ENCODE data around the gene HTR7. TPM values are rescaled to one million over a fixed set of nuclear protein-coding genes. Genes with fewer than 3 reads are reported as not detected.

HTR7 gene
- total RNA-seq, 5 donors from 2014 or later (not counting 1 experiment from before 2014, with no cell fraction given) = 0.07 TPM; not detected in 4

DNA sequence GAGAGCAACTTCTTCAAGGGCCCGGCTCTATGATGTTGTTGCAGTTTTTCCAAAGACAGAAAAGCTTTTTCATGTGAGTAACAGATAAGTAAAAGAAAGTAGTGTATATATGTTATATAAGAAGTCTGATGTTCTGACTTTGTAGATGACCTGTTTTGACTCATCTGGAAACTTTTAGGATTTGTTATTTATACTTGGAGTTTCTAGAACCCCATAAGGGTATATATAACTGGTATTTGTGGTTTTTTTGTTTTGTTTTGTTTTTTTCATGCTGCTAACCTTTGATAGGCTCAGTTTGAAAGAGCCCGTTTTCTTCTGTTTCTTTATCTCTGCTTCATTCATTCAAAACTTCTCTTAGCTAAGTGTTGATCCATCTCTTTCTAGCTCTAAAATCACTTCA lies 21.2 kb upstream of the HTR7 start:
- Histone ChIP-seq H3K27ac (ENCODE audit: low read length) (no peak overlapping the region), H3K4me1 (ENCODE audit: control insufficient read depth in 1 of 2, extremely low read depth in 1 of 2, insufficient read depth in 2 of 2, low read length in 2 of 2) (no peaks in the 10 kb centered on the region), H3K36me3 (ENCODE audit: control insufficient read depth in 2 of 2, extremely low read depth in 1 of 2, insufficient read depth in 1 of 2, low read length in 1 of 2) (peaks cover 0 to 57% of the 10 kb centered on the region in 2 donors), H3K27me3 (replicated peaks in 1 of 2; ENCODE audit: control insufficient read depth in 2 of 2, extremely low read depth in 1 of 2, insufficient read depth in 2 of 2, low read length in 1 of 2) (no peaks in the 10 kb centered on the region), H3K4me3 (ENCODE audit: control insufficient read depth in 1 of 2, extremely low read depth in 1 of 2, low read length in 1 of 2) (no peak overlapping the region), H3K9me3 (no peaks in the 10 kb centered on the region)
- Mint-ChIP-seq H3K27me3 (no peaks in the 10 kb centered on the region), H3K36me3 (peaks cover 45% of the 10 kb centered on the region), H3K4me1 (peaks cover 5 to 14% (median 9%) of the 10 kb centered on the region in 3 donors), H3K9me3 (no peaks in the 10 kb centered on the region), H3K27ac (no peak overlapping the region), H3K4me3 (no peak overlapping the region)
- ChIA-PET POLR2A (interaction anchor here in 1 of 2 donors (0.7 kb wide), 1 partner anchor 107 kb away, joined by 4 read pairs; no protein-coding TSS in a partner anchor), CTCF (interaction anchor here (0.6 to 2.2 kb wide), 14 partner anchors 7 to 1659 kb away, joined by 3 to 21 read pairs (median 4); partner anchors contain the start of gene RPP30 (in 1 of the 2))
- no peak for DNase-seq
- no CpG with 5 or more reads among the region's 2 CpGs for WGBS (ENCODE audit: insufficient coverage)
- ATAC-seq (replicated peaks in 1 of 4) = no peak

DNA sequence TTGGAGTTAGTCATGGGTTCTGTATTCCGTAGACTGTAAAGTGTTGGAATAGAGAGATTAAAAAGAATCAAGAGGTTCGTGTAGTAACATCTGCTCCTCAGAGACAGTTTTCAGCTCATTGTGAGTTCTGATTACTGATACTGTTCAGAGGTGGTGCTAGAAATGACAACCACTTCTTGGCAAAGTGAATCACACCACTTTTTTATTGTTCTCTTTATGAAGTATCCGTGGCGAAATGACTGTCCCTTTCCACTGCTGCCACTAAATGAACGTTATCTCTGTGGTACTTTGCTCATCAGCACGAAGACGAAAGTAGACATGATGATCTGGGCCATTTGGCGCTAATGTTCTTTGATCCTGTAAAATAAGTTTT lies 14.8 kb upstream of the HTR7 start:
- H3K4me3 Mint-ChIP-seq = peak overlapping the region; percentile 97 to 99 (median 99)
- peaks cover 39 to 45% (median 40%) of the 10 kb centered on the region in 3 donors for H3K4me1 Mint-ChIP-seq
- peak overlapping the region in 1 of 2 donors; percentile 91 for H3K27ac Mint-ChIP-seq
- WGBS (ENCODE audit: insufficient coverage) = 23% methylated on average over 6 of the region's 8 CpGs
- ATAC-seq (replicated peaks in 1 of 4) (no peak), DNase-seq (no peak)
- peaks cover 15% of the 10 kb centered on the region for H3K36me3 Mint-ChIP-seq
- peaks cover 0 to 5% (median 0%) of the 10 kb centered on the region in 3 donors for H3K9me3 Mint-ChIP-seq
- H3K27me3 ChIP-seq (replicated peaks in 1 of 2; ENCODE audit: control insufficient read depth in 2 of 2, extremely low read depth in 1 of 2, insufficient read depth in 2 of 2, low read length in 1 of 2) = peaks cover 2 to 4% of the 10 kb centered on the region in 2 experiments
- peaks cover 18 to 26% of the 10 kb centered on the region in 2 donors for H3K27me3 Mint-ChIP-seq
- peaks cover 3% of the 10 kb centered on the region for H3K9me3 ChIP-seq
- H3K4me1 ChIP-seq (ENCODE audit: control insufficient read depth in 1 of 2, extremely low read depth in 1 of 2, insufficient read depth in 2 of 2, low read length in 2 of 2) = peaks cover 12 to 16% of the 10 kb centered on the region in 2 experiments
- H3K27ac ChIP-seq (ENCODE audit: low read length) = no peak overlapping the region
- CTCF ChIA-PET = interaction anchor here (1.1 to 1.7 kb wide), 4 partner anchors 10 to 39 kb away, joined by 3 to 6 read pairs (median 4); partner anchors contain the start of gene HTR7 (in 1 of the 2)
- peaks cover 0 to 18% of the 10 kb centered on the region in 2 donors for H3K36me3 ChIP-seq (ENCODE audit: control insufficient read depth in 2 of 2, extremely low read depth in 1 of 2, insufficient read depth in 1 of 2, low read length in 1 of 2)
- peak overlapping the region; percentile 71 to 95 for H3K4me3 ChIP-seq (ENCODE audit: control insufficient read depth in 1 of 2, extremely low read depth in 1 of 2, low read length in 1 of 2)
- POLR2A ChIA-PET = interaction anchor here (0.6 to 0.8 kb wide), 3 partner anchors 162 to 1571 kb away, joined by 3 to 8 read pairs (median 3); no protein-coding TSS in a partner anchor

DNA sequence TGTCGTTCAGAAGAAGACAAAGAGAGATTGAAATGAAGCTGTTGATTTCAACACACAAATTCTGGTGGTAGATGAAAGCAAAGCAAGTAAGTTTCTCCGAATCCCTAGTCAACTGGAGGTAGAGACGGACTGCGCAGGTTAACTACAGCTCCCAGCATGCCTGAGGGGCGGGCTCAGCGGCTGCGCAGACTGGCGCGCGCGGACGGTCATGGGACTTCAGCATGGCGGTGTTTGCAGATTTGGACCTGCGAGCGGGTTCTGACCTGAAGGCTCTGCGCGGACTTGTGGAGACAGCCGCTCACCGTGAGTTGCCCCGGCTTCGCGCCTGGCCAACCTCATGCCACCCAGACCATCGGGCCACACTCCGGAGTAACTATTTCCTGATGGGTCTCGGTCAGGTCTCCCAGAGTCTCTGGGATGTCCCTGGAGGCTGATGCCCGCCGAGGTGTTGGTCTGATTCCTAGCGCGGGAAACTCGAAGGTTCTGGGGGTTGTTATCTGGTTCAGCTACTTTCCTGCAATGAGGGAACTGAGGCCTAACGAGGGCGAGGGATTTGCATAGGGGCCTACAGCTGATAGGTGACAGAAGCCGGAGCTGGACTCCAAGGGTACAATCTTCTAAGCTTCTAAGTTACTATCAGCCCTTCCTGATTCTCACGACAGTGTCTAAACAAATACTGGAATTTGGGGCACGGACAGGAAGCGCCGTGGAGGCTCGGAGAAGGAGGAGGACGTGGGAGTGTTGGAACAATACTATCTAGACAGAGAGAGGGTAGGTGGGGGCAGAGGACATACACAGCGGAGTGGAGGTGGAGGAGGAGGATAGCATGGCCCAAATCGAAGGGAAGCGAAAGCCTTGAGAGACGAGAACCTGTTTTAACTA lies 14.2 kb upstream of the HTR7 start, which contains the start of gene RPP30:
Gene RPP30 (plus strand): TSS at position 209 of the 882 bp plus-strand sequence. CDS start 13 bp downstream, at position 222.
- ATAC-seq (replicated peaks in 1 of 4) = peak; percentile 99 to 100 (median 99)
- H3K27ac ChIP-seq (ENCODE audit: low read length) = peak within 1 kb of the TSS; percentile 54
- Mint-ChIP-seq H3K4me3 (peak within 1 kb of the TSS; percentile 97 to 99 (median 99)), H3K27me3 (peaks cover 23 to 32% of the 10 kb centered on the region in 2 donors), H3K9me3 (peaks cover 0 to 5% (median 0%) of the 10 kb centered on the region in 3 donors), H3K4me1 (peaks cover 39 to 45% (median 40%) of the 10 kb centered on the region in 3 donors), H3K27ac (peak within 1 kb of the TSS; percentile 73 to 91), H3K36me3 (peaks cover 10% of the 10 kb centered on the region)
- peak; percentile 58 to 85 (median 75) for DNase-seq
- H3K4me3 ChIP-seq (ENCODE audit: control insufficient read depth in 1 of 2, extremely low read depth in 1 of 2, low read length in 1 of 2) = peak within 1 kb of the TSS; percentile 71 to 95
- peaks cover 3% of the 10 kb centered on the region for H3K9me3 ChIP-seq
- CTCF ChIA-PET = interaction anchor here (0.7 to 1.7 kb wide), 11 partner anchors 8 to 40 kb away, joined by 3 to 7 read pairs (median 4); partner anchors contain the start of gene HTR7 (in 2 of the 2)
- H3K36me3 ChIP-seq (ENCODE audit: control insufficient read depth in 2 of 2, extremely low read depth in 1 of 2, insufficient read depth in 1 of 2, low read length in 1 of 2) = peaks cover 0 to 13% of the 10 kb centered on the region in 2 donors
- H3K27me3 ChIP-seq (replicated peaks in 1 of 2; ENCODE audit: control insufficient read depth in 2 of 2, extremely low read depth in 1 of 2, insufficient read depth in 2 of 2, low read length in 1 of 2) = peaks cover 2 to 4% of the 10 kb centered on the region in 2 experiments
- peaks cover 12 to 16% of the 10 kb centered on the region in 2 experiments for H3K4me1 ChIP-seq (ENCODE audit: control insufficient read depth in 1 of 2, extremely low read depth in 1 of 2, insufficient read depth in 2 of 2, low read length in 2 of 2)
- under 1% methylated on average over 36 of the region's 43 CpGs for WGBS (ENCODE audit: insufficient coverage)
- POLR2A ChIA-PET = interaction anchor here in 1 of 2 donors (0.5 to 0.8 kb wide), 3 partner anchors 162 to 1580 kb away, joined by 3 to 10 read pairs (median 3); no protein-coding TSS in a partner anchor

DNA sequence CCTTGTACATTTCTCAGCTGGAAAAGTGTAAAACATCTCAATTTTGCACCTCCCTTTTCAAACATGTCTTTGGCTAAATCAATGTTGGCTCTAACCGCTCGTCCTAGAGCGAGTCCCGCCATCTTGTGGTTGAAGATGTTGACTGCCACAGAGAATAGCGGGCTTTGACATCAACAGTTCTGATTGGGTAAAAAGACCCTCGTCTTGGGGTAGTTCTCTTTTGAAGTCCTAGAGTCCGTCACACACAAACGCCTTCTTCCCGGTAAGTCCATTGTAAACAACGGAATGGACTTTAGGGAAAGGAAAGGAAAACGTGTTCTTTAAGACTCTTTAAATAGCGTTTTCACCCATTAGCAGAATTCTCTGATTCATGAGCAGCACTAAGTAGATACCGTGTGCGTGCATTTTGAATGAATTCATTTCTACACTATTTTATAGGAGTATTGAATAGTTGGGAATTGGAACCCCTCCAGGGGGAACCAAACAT lies 13.5 kb upstream of the HTR7 start:
- Histone ChIP-seq H3K27ac (ENCODE audit: low read length) (peak overlapping the region; percentile 54), H3K4me3 (ENCODE audit: control insufficient read depth in 1 of 2, extremely low read depth in 1 of 2, low read length in 1 of 2) (peak overlapping the region; percentile 71 to 95), H3K36me3 (ENCODE audit: control insufficient read depth in 2 of 2, extremely low read depth in 1 of 2, insufficient read depth in 1 of 2, low read length in 1 of 2) (peaks cover 0 to 6% of the 10 kb centered on the region in 2 donors), H3K9me3 (peaks cover 3% of the 10 kb centered on the region), H3K27me3 (replicated peaks in 1 of 2; ENCODE audit: control insufficient read depth in 2 of 2, extremely low read depth in 1 of 2, insufficient read depth in 2 of 2, low read length in 1 of 2) (peaks cover 2 to 4% of the 10 kb centered on the region in 2 experiments), H3K4me1 (ENCODE audit: control insufficient read depth in 1 of 2, extremely low read depth in 1 of 2, insufficient read depth in 2 of 2, low read length in 2 of 2) (peaks cover 12 to 16% of the 10 kb centered on the region in 2 experiments)
- Mint-ChIP-seq H3K36me3 (peaks cover 5% of the 10 kb centered on the region), H3K27ac (peak overlapping the region; percentile 73 to 91), H3K27me3 (peaks cover 23 to 38% of the 10 kb centered on the region in 2 donors), H3K4me3 (peak overlapping the region; percentile 97 to 99 (median 99)), H3K4me1 (peaks cover 39 to 45% (median 40%) of the 10 kb centered on the region in 3 donors), H3K9me3 (peaks cover 0 to 5% (median 0%) of the 10 kb centered on the region in 3 donors)
- CTCF ChIA-PET = interaction anchor here (0.7 to 1.7 kb wide), 10 partner anchors 8 to 40 kb away, joined by 3 to 7 read pairs (median 4); partner anchors contain the start of gene HTR7 (in 2 of the 2)
- POLR2A ChIA-PET = interaction anchor here in 1 of 2 donors (0.7 kb wide), 1 partner anchor 1581 kb away, joined by 3 read pairs; no protein-coding TSS in a partner anchor
- DNase-seq (peak in 23 of 35 experiments; percentile 4 to 63 (median 20)), ATAC-seq (replicated peaks in 1 of 4) (peak; percentile 58 to 64 (median 58))
- 0% methylated on average over 5 of the region's 14 CpGs for WGBS (ENCODE audit: insufficient coverage)

DNA sequence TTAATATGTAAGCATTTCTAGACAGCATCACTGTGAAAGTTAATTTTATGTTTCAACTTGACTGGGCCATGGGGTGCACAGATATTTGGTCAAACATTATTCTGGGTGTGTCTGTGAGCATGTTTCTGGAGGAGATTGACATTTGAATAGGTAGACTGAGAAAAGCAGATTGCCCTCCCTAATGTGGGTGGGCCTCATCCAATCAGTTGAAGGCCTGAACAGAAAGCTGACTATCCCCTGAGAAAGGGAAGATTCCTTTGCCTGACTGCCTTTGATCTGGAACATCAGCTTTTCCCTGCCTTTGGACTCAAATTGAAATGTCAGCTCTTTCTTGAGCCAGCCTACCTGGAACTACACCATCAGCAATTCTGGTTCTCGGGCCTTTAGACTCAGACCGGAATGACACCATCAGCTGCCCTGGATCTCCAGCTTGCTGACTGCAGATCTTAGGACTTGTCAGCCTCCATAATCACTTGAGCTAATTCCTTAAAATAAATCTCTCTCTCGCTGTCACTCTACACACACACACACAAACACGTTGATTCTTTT lies 8.3 kb upstream of the HTR7 start:
- H3K27ac Mint-ChIP-seq = no peak overlapping the region
- no peak overlapping the region for H3K4me3 Mint-ChIP-seq
- Histone ChIP-seq H3K4me3 (ENCODE audit: control insufficient read depth in 1 of 2, extremely low read depth in 1 of 2, low read length in 1 of 2) (no peak overlapping the region), H3K9me3 (peaks cover 3% of the 10 kb centered on the region), H3K27ac (ENCODE audit: low read length) (no peak overlapping the region), H3K36me3 (ENCODE audit: control insufficient read depth in 2 of 2, extremely low read depth in 1 of 2, insufficient read depth in 1 of 2, low read length in 1 of 2) (no peaks in the 10 kb centered on the region), H3K27me3 (replicated peaks in 1 of 2; ENCODE audit: control insufficient read depth in 2 of 2, extremely low read depth in 1 of 2, insufficient read depth in 2 of 2, low read length in 1 of 2) (peaks cover 5 to 11% of the 10 kb centered on the region in 2 experiments), H3K4me1 (ENCODE audit: control insufficient read depth in 1 of 2, extremely low read depth in 1 of 2, insufficient read depth in 2 of 2, low read length in 2 of 2) (peaks cover under 1 to 1% of the 10 kb centered on the region in 2 experiments)
- DNase-seq (no peak), ATAC-seq (replicated peaks in 1 of 4) (no peak)
- 85% methylated on average over 4 of the region's 4 CpGs for WGBS (ENCODE audit: insufficient coverage)
- ChIA-PET POLR2A (interaction anchor here (0.6 kb wide), 4 partner anchors 202 to 1137 kb away, joined by 3 to 4 read pairs (median 4); no protein-coding TSS in a partner anchor), CTCF (interaction anchor here (0.6 to 1.6 kb wide), 6 partner anchors 14 to 1449 kb away, joined by 3 to 5 read pairs (median 5); no protein-coding TSS in a partner anchor)
- H3K9me3 Mint-ChIP-seq = peaks cover 0 to 5% (median 0%) of the 10 kb centered on the region in 3 donors
- no peaks in the 10 kb centered on the region for H3K36me3 Mint-ChIP-seq
- H3K27me3 Mint-ChIP-seq = peaks cover 46 to 56% of the 10 kb centered on the region in 2 donors
- H3K4me1 Mint-ChIP-seq = peaks cover 6 to 8% (median 6%) of the 10 kb centered on the region in 3 donors

Data from T-cell (primary cell).